ENCODE data around the gene NRCAM.

DNA sequence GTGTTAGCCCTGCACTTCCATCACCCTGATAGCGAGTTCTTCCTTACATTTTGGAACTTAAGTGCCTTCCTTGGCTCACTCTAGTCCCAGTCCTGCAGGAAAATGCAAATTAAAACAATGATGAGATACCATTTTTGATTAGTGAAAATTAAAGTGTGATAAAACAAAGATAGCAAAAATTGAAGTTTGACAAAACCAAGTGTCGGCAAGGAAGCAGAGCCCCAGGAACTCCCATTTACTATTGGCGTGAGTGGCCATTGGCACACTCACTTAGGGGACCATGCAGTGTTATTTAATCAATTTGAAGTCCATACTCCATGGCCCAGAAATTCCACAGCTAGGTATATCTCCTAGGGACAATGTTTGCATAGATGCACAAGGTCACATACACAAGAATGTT, 354.5 kb downstream of the NRCAM start:
- TF ChIP-seq, protein P1, sequence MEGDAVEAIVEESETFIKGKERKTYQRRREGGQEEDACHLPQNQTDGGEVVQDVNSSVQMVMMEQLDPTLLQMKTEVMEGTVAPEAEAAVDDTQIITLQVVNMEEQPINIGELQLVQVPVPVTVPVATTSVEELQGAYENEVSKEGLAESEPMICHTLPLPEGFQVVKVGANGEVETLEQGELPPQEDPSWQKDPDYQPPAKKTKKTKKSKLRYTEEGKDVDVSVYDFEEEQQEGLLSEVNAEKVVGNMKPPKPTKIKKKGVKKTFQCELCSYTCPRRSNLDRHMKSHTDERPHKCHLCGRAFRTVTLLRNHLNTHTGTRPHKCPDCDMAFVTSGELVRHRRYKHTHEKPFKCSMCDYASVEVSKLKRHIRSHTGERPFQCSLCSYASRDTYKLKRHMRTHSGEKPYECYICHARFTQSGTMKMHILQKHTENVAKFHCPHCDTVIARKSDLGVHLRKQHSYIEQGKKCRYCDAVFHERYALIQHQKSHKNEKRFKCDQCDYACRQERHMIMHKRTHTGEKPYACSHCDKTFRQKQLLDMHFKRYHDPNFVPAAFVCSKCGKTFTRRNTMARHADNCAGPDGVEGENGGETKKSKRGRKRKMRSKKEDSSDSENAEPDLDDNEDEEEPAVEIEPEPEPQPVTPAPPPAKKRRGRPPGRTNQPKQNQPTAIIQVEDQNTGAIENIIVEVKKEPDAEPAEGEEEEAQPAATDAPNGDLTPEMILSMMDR (IDR thresholded peaks at IDR 0.05) = no peak
- no peak for TF ChIP-seq POLR2A (IDR thresholded peaks at IDR 0.05)

All from adrenal gland (tissue), 5 donors.